Measurements from ENCODE around the gene COL4A6.

COL4A6 gene

DNA sequence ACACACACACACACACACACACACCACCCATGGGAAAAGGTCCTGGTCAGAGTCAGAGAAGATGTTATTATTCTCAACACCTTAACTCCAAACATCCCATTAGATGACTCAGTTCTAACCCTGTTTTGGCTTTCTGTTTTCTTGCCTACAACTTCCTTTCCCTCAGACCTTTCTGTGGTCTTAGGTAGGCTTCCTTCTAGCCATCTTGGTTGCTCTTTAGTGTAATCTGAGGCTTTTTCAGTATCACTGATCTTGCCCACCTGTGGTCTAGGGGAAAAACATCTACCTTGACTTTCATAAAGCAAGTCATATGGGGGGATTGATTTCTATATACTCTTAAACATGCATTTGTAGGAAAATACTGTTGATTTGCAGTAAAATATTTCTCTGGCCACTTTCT lies 289.7 kb downstream of the COL4A6 start:
- no peak for DNase-seq

GRCh38 chrX:108138814-108139702 lies 299.2 kb downstream of the COL4A6 start:
- no peak for DNase-seq

GRCh38 chrX:108134724-108135123 lies 303.5 kb downstream of the COL4A6 start:
- DNase-seq = no peak

GRCh38 chrX:108132876-108133275 lies 305.3 kb downstream of the COL4A6 start:
- DNase-seq = no peak

DNA sequence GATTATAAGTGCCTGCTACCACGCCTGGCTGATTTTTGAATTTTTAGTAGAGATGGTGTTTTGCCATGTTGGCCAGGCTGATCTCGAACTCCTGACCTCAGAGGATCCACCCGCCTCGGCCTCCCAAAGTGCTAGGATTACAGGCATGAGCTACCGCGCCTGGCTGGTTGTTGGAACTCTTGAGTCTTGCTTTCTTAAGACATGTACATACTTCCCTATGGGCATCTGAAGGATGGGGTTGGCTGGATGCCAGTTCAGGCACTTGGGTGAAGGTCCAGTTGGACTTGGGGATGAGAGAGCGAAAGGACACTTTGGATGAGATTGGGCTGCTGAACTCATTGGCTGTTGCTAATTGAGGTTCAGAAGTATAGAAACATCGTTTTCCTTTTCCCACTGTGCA lies 306.2 kb downstream of the COL4A6 start:
- DNase-seq = no peak

GRCh38 chrX:108131471-108131870 lies 306.8 kb downstream of the COL4A6 start:
- DNase-seq = peak; percentile 1

DNA sequence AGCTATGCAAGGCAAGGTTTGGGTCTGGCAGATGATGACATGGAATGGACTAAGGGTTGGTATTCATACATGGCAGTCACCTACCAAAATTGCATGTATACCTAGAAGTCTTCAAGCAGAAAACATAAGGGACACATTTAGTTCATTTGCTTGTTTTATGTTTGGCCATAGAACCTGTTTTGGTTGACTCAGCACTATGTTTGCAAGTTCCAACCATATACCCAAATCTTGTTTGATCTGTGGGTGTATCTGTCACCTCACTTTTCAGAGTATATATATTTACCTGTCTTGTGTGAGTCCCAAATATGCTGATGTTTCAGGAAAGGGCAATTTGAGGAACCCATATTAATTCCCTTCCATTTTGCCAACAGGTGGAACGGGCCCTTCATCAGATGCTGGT lies 307.3 kb downstream of the COL4A6 start:
- no peak for DNase-seq

- DNase-seq = no peak
Observed at GRCh38 chrX:108127152-108127551, 311.1 kb downstream of the COL4A6 start.

- DNase-seq = no peak
Observed at GRCh38 chrX:108126661-108127060, 311.6 kb downstream of the COL4A6 start.

DNA sequence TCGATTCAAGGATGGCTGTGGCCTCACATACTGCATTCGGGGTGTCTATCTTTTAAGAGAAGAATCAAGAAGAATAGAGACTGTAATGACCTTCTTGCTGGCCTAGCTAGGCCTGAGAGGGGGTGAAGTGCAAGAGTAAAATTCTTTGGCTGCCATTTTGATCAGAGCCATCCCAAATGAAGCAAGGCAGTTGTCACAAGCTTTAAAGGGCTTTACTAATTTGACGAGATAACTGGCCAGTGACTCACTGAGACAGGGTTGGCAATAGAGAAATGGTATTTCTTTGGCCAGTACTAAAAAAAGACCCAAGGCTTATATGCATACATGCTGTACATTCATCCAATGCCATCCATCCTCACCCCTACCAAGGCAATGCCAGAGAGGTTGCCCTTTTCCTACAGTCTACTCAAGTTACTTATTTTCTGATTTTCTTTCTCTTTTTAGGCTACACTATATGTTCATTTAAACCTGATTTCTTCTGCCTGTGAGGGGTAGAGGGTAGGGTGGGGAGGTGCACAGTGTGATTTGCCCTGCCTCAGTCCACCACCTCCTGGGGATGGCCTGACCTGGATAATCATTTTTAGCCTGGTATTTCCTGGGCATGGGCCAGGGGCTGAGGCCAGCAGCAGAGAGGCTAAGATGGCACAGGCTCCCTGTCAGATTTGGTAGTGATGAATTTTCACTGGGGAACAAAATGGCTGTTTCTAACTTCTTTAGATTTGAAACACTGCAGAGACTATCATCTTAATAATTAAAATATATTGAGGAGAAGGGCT lies 314.4 kb downstream of the COL4A6 start:
- no peak for DNase-seq

DNA sequence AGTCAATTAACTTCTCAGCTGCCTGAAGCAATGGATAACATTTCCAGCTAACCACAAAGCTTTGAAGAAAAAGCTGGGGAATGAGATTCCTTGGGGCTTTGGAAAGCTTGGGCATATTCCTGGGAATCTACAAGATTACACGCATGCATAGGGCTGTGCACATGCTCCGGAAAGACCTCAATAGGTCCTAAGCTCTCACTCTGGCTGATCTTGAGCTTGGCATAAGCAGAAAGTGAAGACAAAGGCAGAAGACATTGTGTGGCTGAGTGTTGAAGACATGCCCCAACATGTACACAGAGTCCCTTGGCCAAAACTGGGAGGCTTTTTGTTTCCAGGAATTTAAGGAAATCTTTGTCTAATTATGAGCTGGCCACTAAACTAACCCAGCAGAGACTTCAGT lies 315.5 kb downstream of the COL4A6 start:
- peak; percentile 45 for DNase-seq

GRCh38 chrX:108121291-108121690 lies 316.9 kb downstream of the COL4A6 start:
- no peak for DNase-seq

DNA sequence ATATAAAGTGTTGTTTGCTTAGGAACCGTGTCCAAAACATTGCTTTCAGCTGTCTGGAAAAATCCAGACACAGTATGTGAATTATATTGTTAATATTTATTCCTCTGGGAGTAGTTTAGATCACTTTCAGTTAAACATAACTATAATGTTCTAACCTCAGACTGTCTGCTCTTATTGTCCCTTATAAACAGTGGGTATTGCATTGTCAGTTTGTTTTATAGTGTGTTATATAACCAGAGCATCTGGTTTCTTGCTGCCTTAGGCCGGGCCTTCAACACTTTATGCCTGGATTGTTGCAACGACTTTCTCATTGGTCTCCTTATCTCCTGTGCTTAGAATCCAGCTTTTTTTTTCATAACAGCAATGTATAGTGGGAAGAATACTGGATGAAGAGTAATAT lies 320.2 kb downstream of the COL4A6 start:
- no peak for DNase-seq

DNA sequence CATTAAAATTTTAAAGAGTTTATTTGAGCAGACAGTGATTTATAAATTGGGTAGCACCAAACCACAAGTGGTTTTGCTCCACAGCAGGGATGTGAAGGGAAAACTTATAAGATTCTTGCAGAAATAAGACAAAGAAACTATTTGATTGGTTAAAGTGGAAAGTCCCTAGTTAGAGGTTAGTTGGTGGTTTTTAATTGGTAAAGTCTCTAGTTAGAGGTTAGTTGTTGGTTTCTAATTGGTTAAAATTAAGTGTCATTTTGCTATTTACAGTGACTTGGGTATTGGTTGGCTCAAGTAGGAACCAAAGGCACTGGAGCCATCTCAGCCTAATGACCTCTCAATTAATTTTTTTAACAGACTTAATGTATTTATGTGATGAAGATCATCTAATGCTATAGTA lies 323.7 kb downstream of the COL4A6 start:
- no peak for DNase-seq
